ENCODE data around the gene HS6ST1. TPM values are rescaled to one million over a fixed set of nuclear protein-coding genes. Genes with fewer than 3 reads are reported as not detected.

HS6ST1 gene
- total RNA-seq, 1 donor from 2014 or later: 23.3 TPM

DNA sequence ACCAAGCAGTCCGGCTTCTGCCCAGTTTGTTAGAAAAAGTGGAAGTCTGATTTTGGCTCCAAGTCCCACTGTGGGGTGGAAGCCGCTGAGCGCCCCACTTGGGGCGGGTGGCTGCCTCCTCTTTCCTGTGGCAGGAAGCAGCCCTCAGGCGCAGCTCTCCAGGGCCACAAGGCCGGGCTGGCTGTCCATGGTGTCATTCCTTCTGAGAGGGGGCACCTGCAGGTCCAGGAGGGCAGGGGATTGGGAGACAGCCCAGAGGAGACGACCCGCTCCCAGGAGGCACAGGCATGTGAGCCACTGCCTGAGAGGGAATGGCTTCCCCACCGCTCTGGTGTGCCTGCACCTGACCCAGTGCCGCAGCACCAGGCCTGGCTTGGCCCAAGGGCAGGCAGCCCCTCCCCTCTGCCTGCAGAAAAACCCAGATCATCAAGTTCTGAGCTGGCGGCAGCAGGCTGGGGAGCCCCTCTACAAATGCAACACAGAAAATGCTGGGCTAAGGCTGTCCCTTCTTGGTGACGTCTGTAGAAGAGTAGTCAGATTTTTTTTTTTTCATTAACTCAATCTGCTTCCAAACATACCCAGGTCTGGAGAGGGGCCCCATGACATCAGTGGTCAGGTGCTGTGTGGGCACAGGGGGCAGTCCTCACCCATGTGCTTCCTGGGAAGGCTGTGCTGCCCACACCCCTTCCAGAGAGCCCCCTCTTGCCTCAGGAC is 38.4 kb downstream of the HS6ST1 start:
- no peak overlapping the region for H3K4me3 Mint-ChIP-seq (ENCODE audit: unreplicated experiment)
- H3K4me1 Mint-ChIP-seq (ENCODE audit: unreplicated experiment): peaks cover 10% of the 10 kb centered on the region
- no peaks in the 10 kb centered on the region for H3K9me3 Mint-ChIP-seq (ENCODE audit: unreplicated experiment)
- peaks cover 5% of the 10 kb centered on the region for H3K27me3 Mint-ChIP-seq (ENCODE audit: unreplicated experiment)
- H3K36me3 Mint-ChIP-seq (ENCODE audit: low read depth, unreplicated experiment): peaks cover 3% of the 10 kb centered on the region
- no peak for TF ChIP-seq CTCF (IDR thresholded peaks at IDR 0.05; ENCODE audit: unreplicated experiment)
- no peak overlapping the region for H3K27ac Mint-ChIP-seq (ENCODE audit: unreplicated experiment)
- no peak for DNase-seq (ENCODE audit: low spot score)

GRCh38 chr2:128279786-128280157 is 38.9 kb downstream of the HS6ST1 start:
- H3K27ac Mint-ChIP-seq (ENCODE audit: unreplicated experiment): no peak overlapping the region
- H3K27me3 Mint-ChIP-seq (ENCODE audit: unreplicated experiment): peaks cover 5% of the 10 kb centered on the region
- no peak overlapping the region for H3K4me3 Mint-ChIP-seq (ENCODE audit: unreplicated experiment)
- no peak for TF ChIP-seq CTCF (IDR thresholded peaks at IDR 0.05; ENCODE audit: unreplicated experiment)
- DNase-seq (ENCODE audit: low spot score): no peak
- peaks cover 8% of the 10 kb centered on the region for H3K36me3 Mint-ChIP-seq (ENCODE audit: low read depth, unreplicated experiment)
- H3K9me3 Mint-ChIP-seq (ENCODE audit: unreplicated experiment): no peaks in the 10 kb centered on the region
- H3K4me1 Mint-ChIP-seq (ENCODE audit: unreplicated experiment): peaks cover 10% of the 10 kb centered on the region

- DNase-seq (ENCODE audit: low spot score): no peak
- no peak for TF ChIP-seq CTCF (IDR thresholded peaks at IDR 0.05; ENCODE audit: unreplicated experiment)
- H3K4me1 Mint-ChIP-seq (ENCODE audit: unreplicated experiment): peaks cover 10% of the 10 kb centered on the region
- H3K9me3 Mint-ChIP-seq (ENCODE audit: unreplicated experiment): peaks cover 4% of the 10 kb centered on the region
- H3K27me3 Mint-ChIP-seq (ENCODE audit: unreplicated experiment): peaks cover 6% of the 10 kb centered on the region
- no peak overlapping the region for H3K4me3 Mint-ChIP-seq (ENCODE audit: unreplicated experiment)
- H3K27ac Mint-ChIP-seq (ENCODE audit: unreplicated experiment): no peak overlapping the region
- peaks cover 13% of the 10 kb centered on the region for H3K36me3 Mint-ChIP-seq (ENCODE audit: low read depth, unreplicated experiment)
These were observed 39.7 kb downstream of the HS6ST1 start for GRCh38 chr2:128279009-128279408.

DNA sequence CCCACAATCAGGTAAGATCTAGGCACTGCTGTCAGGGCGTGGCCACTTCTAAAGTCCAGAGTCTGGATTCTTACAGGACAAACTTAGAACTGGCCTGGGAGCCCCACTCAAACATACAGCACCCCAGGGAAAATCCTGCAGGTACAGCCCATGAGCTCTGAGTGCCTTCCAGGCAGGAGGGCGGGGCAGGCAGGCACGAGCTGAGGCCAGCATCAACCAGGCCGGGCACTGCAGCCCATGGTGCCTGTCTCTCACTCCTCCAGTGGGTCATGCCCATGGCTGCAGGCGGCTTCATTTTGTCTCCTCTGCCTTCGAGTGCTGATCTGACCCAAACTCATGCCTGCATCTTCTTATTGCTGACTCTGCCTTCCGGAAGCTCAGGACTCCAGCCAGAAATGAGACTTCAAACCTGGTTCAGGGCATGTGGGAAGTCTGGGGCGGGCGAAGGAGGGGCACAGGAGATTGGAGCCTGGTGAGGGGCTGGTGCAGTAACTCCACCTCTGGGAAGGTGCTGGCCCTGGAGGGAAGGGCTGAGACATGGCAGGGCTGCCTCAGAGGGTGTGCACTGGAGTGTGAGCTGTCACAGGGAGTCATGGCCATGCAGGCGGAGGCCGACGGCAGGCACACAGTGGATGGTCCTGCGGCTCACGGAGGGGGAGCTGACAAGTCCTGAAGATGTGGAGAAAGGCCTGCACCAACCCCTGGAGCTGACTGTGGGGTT is 40.5 kb downstream of the HS6ST1 start:
- no peak overlapping the region for H3K4me3 Mint-ChIP-seq (ENCODE audit: unreplicated experiment)
- no peak for DNase-seq (ENCODE audit: low spot score)
- H3K27me3 Mint-ChIP-seq (ENCODE audit: unreplicated experiment): peaks cover 8% of the 10 kb centered on the region
- no peak for TF ChIP-seq CTCF (IDR thresholded peaks at IDR 0.05; ENCODE audit: unreplicated experiment)
- no peak overlapping the region for H3K27ac Mint-ChIP-seq (ENCODE audit: unreplicated experiment)
- peaks cover 6% of the 10 kb centered on the region for H3K9me3 Mint-ChIP-seq (ENCODE audit: unreplicated experiment)
- peaks cover 15% of the 10 kb centered on the region for H3K36me3 Mint-ChIP-seq (ENCODE audit: low read depth, unreplicated experiment)
- H3K4me1 Mint-ChIP-seq (ENCODE audit: unreplicated experiment): peaks cover 10% of the 10 kb centered on the region
